Measurements from ENCODE around the gene LRRC18.

LRRC18 gene

GRCh38 chr10:48946891-48947500 lies 7.4 kb upstream of the LRRC18 start:
- no peaks in the 10 kb centered on the region for H3K4me1 ChIP-seq (ENCODE audit: control insufficient read depth, low read length)
- H3K9me2 ChIP-seq (replicated peaks; ENCODE audit: control insufficient read depth, low read length): no peaks in the 10 kb centered on the region
- H3K27me3 ChIP-seq (ENCODE audit: control insufficient read depth, low read length): no peaks in the 10 kb centered on the region
- H3K27ac ChIP-seq (ENCODE audit: low read depth, low read length): no peak overlapping the region
- H3F3A ChIP-seq (ENCODE audit: control insufficient read depth, insufficient read depth): no peaks in the 10 kb centered on the region
- H3K79me2 ChIP-seq (ENCODE audit: control insufficient read depth, low read length): no peaks in the 10 kb centered on the region
- H3K36me3 ChIP-seq (ENCODE audit: control insufficient read depth, low read length): peaks cover 39% of the 10 kb centered on the region
- no peak overlapping the region for H3K4me2 ChIP-seq (ENCODE audit: low read length)
- no peak overlapping the region for H3K4me3 ChIP-seq (ENCODE audit: low read length)
- H3K9me3 ChIP-seq (ENCODE audit: control insufficient read depth, insufficient read depth, low read length): no peaks in the 10 kb centered on the region
- no peak for TF ChIP-seq CTCF (IDR thresholded peaks at IDR 0.05; ENCODE audit: low read depth, low read length, poor library complexity, severe bottlenecking)
- no peak for TF ChIP-seq EZH2phosphoT487 (IDR thresholded peaks at IDR 0.05; ENCODE audit: borderline replicate concordance, low read length)
- no peaks in the 10 kb centered on the region for H4K20me1 ChIP-seq (ENCODE audit: control insufficient read depth, insufficient read depth, low read depth, low read length)

- no peaks in the 10 kb centered on the region for H3K27me3 ChIP-seq (ENCODE audit: control insufficient read depth, low read length)
Observed at GRCh38 chr10:48946332-48946731, 6.7 kb upstream of the LRRC18 start.

GRCh38 chr10:48945441-48946130 lies 5.9 kb upstream of the LRRC18 start:
- Histone ChIP-seq H3K4me3 (ENCODE audit: low read length) (no peak overlapping the region), H3K79me2 (ENCODE audit: control insufficient read depth, low read length) (no peaks in the 10 kb centered on the region), H3K27me3 (ENCODE audit: control insufficient read depth, low read length) (no peaks in the 10 kb centered on the region), H4K20me1 (ENCODE audit: control insufficient read depth, insufficient read depth, low read depth, low read length) (no peaks in the 10 kb centered on the region), H3K36me3 (ENCODE audit: control insufficient read depth, low read length) (peaks cover 39% of the 10 kb centered on the region), H3K4me2 (ENCODE audit: low read length) (no peak overlapping the region), H3K9me2 (replicated peaks; ENCODE audit: control insufficient read depth, low read length) (no peaks in the 10 kb centered on the region), H3K27ac (ENCODE audit: low read depth, low read length) (no peak overlapping the region), H3K9me3 (ENCODE audit: control insufficient read depth, insufficient read depth, low read length) (no peaks in the 10 kb centered on the region), H3F3A (ENCODE audit: control insufficient read depth, insufficient read depth) (no peaks in the 10 kb centered on the region), H3K4me1 (ENCODE audit: control insufficient read depth, low read length) (no peaks in the 10 kb centered on the region)
- TF ChIP-seq CTCF (IDR thresholded peaks at IDR 0.05; ENCODE audit: low read depth, low read length, poor library complexity, severe bottlenecking): no peak
- TF ChIP-seq EZH2phosphoT487 (IDR thresholded peaks at IDR 0.05; ENCODE audit: borderline replicate concordance, low read length): no peak

More at GRCh38 chr10:48946332-48946731, 6.7 kb upstream of the LRRC18 start:
- Histone ChIP-seq H3F3A (ENCODE audit: control insufficient read depth, insufficient read depth) (no peaks in the 10 kb centered on the region), H3K9me2 (replicated peaks; ENCODE audit: control insufficient read depth, low read length) (no peaks in the 10 kb centered on the region), H3K9me3 (ENCODE audit: control insufficient read depth, insufficient read depth, low read length) (no peaks in the 10 kb centered on the region), H3K79me2 (ENCODE audit: control insufficient read depth, low read length) (no peaks in the 10 kb centered on the region), H3K36me3 (ENCODE audit: control insufficient read depth, low read length) (peaks cover 39% of the 10 kb centered on the region), H3K4me2 (ENCODE audit: low read length) (no peak overlapping the region), H4K20me1 (ENCODE audit: control insufficient read depth, insufficient read depth, low read depth, low read length) (no peaks in the 10 kb centered on the region), H3K4me3 (ENCODE audit: low read length) (no peak overlapping the region), H3K4me1 (ENCODE audit: control insufficient read depth, low read length) (no peaks in the 10 kb centered on the region), H3K27ac (ENCODE audit: low read depth, low read length) (no peak overlapping the region)
- TF ChIP-seq CTCF (IDR thresholded peaks at IDR 0.05; ENCODE audit: low read depth, low read length, poor library complexity, severe bottlenecking) (no peak), EZH2phosphoT487 (IDR thresholded peaks at IDR 0.05; ENCODE audit: borderline replicate concordance, low read length) (no peak)

Data from DOHH2 (cell line).